K562 (cell line): ENCODE data around the gene TTC23L. TPM values are rescaled to one million over a fixed set of nuclear protein-coding genes. Genes with fewer than 3 reads are reported as not detected.

ENCODE experiments used
- ATF1 ChIP-seq, 2 experiments: fragments of 450-650 bp in 1 of 2; IDR thresholded peaks; 2 replicates each; pipeline ENCODE4 v1.6.1; 2016; ENCODE audit warnings: missing compliant biosample characterization in 1 of 2, missing genetic modification characterization in 1 of 2
- BRF1 ChIP-seq: IDR thresholded peaks from 3 replicates; pipeline ENCODE4 v1.6.1; 2011; ENCODE audit warnings: borderline replicate concordance, mild to moderate bottlenecking; ENCODE audit not compliant: insufficient read length; ENCODE audit errors: extremely low read depth
- CCNT2 ChIP-seq: IDR thresholded peaks from 2 replicates; pipeline ENCODE4 v1.6.1; 2011; ENCODE audit warnings: borderline replicate concordance, low read depth, mild to moderate bottlenecking, moderate library complexity, mixed read lengths, low read length; ENCODE audit not compliant: insufficient read length; ENCODE audit errors: extremely low read depth
- EHMT2 ChIP-seq: fragments of 450-650 bp; IDR thresholded peaks from 2 replicates; pipeline ENCODE4 v1.6.1; 2018; ENCODE audit warnings: antibody characterized with exemption
- ELF1 ChIP-seq: fragments of 200-800 bp; sonication (Bioruptor generic); IDR thresholded peaks from 2 replicates; pipeline ENCODE4 v1.6.1; 2016; ENCODE audit warnings: missing genetic modification characterization, missing compliant biosample characterization
- HBP1 ChIP-seq: fragments of 450-650 bp; formaldehyde crosslinking; IDR thresholded peaks from 2 replicates; pipeline ENCODE4 v1.4.0; 2022; ENCODE audit warnings: missing genetic modification characterization
- HDAC8 ChIP-seq: fragments of 450-650 bp; IDR thresholded peaks from 2 replicates; pipeline ENCODE4 v1.6.1; 2016; ENCODE audit warnings: mild to moderate bottlenecking, missing genetic modification characterization, moderate library complexity, missing compliant biosample characterization
- KLF16 ChIP-seq: IDR thresholded peaks from 2 replicates; pipeline ENCODE4 v1.6.1; 2016; ENCODE audit warnings: antibody characterized with exemption
- MAZ ChIP-seq, 2 experiments: fragments of 450-650 bp in 1 of 2; sonication (generic) in 1 of 2; formaldehyde crosslinking; IDR thresholded peaks in 1 of 2; conservative IDR thresholded peaks in 1 of 2; 2 replicates each; pipeline versions ENCODE4 v1.4.0 to v1.5.0; 2020; ENCODE audit warnings: mild to moderate bottlenecking in 1 of 2, missing genetic modification reagents in 1 of 2
- MCM3 ChIP-seq: fragments of 450-650 bp; IDR thresholded peaks from 2 replicates; pipeline ENCODE4 v1.6.1; 2016
- MED1 ChIP-seq: sonication (generic); formaldehyde crosslinking; IDR thresholded peaks from 2 replicates; pipeline ENCODE4 v1.8.1; 2023; ENCODE audit warnings: missing genetic modification reagents, borderline replicate concordance
- MLLT1 ChIP-seq, 2 experiments: fragments of 450-650 bp; IDR thresholded peaks; 2 replicates each; pipeline ENCODE4 v1.6.1; 2016
- PCBP1 ChIP-seq: fragments of 200-400 bp; formaldehyde crosslinking; IDR thresholded peaks from 2 replicates; pipeline ENCODE4 v1.6.1; 2018; ENCODE audit warnings: mild to moderate bottlenecking, low read depth, low read length; ENCODE audit not compliant: poor library complexity, severe bottlenecking
- PKNOX1 ChIP-seq: fragments of 450-650 bp; IDR thresholded peaks from 2 replicates; pipeline ENCODE4 v1.6.1; 2016
- POLR3G ChIP-seq: IDR thresholded peaks from 2 replicates; pipeline ENCODE4 v1.6.1; 2011; ENCODE audit not compliant: insufficient read length, insufficient replicate concordance; ENCODE audit errors: extremely low read depth
- PRPF4 ChIP-seq: fragments of 200-400 bp; formaldehyde crosslinking; IDR thresholded peaks from one replicate; pipeline ENCODE4 v1.6.1; 2017; ENCODE audit warnings: low read length, low read depth, mild to moderate bottlenecking; ENCODE audit not compliant: insufficient read depth, poor library complexity, severe bottlenecking
- ZBTB12 ChIP-seq: fragments of 250-450 bp; sonication (Bioruptor Pico); IDR thresholded peaks from 2 replicates; pipeline ENCODE4 v1.4.0; 2020
- ZBTB26 ChIP-seq: fragments of 450-650 bp; formaldehyde crosslinking; IDR thresholded peaks from 2 replicates; pipeline ENCODE4 v1.4.0; 2022; ENCODE audit warnings: missing genetic modification characterization
- ZEB2 ChIP-seq: fragments of 450-650 bp; IDR thresholded peaks from 2 replicates; pipeline ENCODE4 v1.6.1; 2016
- ZNF668 ChIP-seq: fragments of 250-450 bp; sonication (Bioruptor Pico); IDR thresholded peaks from 2 replicates; pipeline ENCODE4 v1.8.0; 2022; ENCODE audit warnings: mild to moderate bottlenecking, inconsistent platforms
- ZNF707 ChIP-seq: fragments of 250-450 bp; sonication (Bioruptor Pico); conservative IDR thresholded peaks from 2 replicates; pipeline ENCODE4 v1.8.0; 2022; ENCODE audit warnings: inconsistent platforms, mild to moderate bottlenecking, moderate library complexity
- ZNF830 ChIP-seq: fragments of 250-450 bp; sonication (Bioruptor Pico); IDR thresholded peaks from 2 replicates; pipeline ENCODE4 v1.5.0; 2021; ENCODE audit warnings: mild to moderate bottlenecking
- polyA plus RNA-seq, 8 experiments: library from polyadenylated mRNA; depleted of rRNA in 4 of 8; stranded (reverse) in 5 of 8; unstranded in 3 of 8; fragments of >200 nt; fragmentation: Nextera tagmentation in 2 of 8; fragmentation: Illumina TruSeq in 1 of 8; extraction: Ambion mirVana in 2 of 8; extraction: Trizol in 1 of 8; gene quantifications; 2 replicates each; pipeline versions ENCODE4 v1.2.1 to v1.2.3, GENCODE V29; 2011 to 2014; ENCODE audit warnings: inconsistent platforms in 1 of 8, missing spikeins in 1 of 8
- total RNA-seq, 7 experiments: library from RNA; depleted of rRNA in 6 of 7; stranded (reverse); fragments of >200 nt in 6 of 7; fragmentation: Illumina TruSeq in 2 of 7; extraction: Trizol in 2 of 7; gene quantifications; 2 replicates each; pipeline versions ENCODE4 v1.2.1 to v1.2.3, GENCODE V29; 2011 to 2021; ENCODE audit warnings: low replicate concordance in 1 of 7

TTC23L gene
- total and polyA plus RNA-seq, 9 of the 15 experiments (the other 6 are each of a cell fraction or from before 2014, with no cell fraction given) = 0.03 to 0.32 (median 0.14) TPM; not detected in 2

GRCh38 chr5:34866989-34867471 is 28.1 kb downstream of the TTC23L start (continued):
- TF ChIP-seq PCBP1 = no peak
- no peak for TF ChIP-seq PRPF4
- TF ChIP-seq PKNOX1 = no peak
- peak; percentile 84; the same call in 1 of the 2 replicates for TF ChIP-seq ZEB2
- no peak for TF ChIP-seq CCNT2
- TF ChIP-seq HDAC8 (tag) = no peak
- TF ChIP-seq ZBTB12 (CRISPR knock-in tag) = no peak
- no peak for TF ChIP-seq MED1 (CRISPR knock-in tag)
- no peak for TF ChIP-seq MLLT1 (IDR thresholded peaks at IDR 0.05)
- no peak for TF ChIP-seq ZNF707 (CRISPR knock-in tag)
- no peak for TF ChIP-seq ELF1
- TF ChIP-seq HBP1 (CRISPR knock-in tag) = no peak
- no peak for TF ChIP-seq MCM3
- TF ChIP-seq KLF16 = no peak
- TF ChIP-seq EHMT2 = peak; percentile 58; the same call in 1 of the 2 replicates
- no peak for TF ChIP-seq ZNF668 (CRISPR knock-in tag)
- TF ChIP-seq POLR3G = no peak
- TF ChIP-seq MAZ (CRISPR knock-in tag; conservative IDR thresholded peaks at IDR 0.05 in 1 of 2, IDR thresholded peaks at IDR 0.05 in 1 of 2) = peak; percentile 35 to 44; a peak in 1 of 4 replicates
- no peak for TF ChIP-seq ATF1 (CRISPR knock-in tag; IDR thresholded peaks at IDR 0.05)
- peak; percentile 75 for TF ChIP-seq ATF1 (tag; IDR thresholded peaks at IDR 0.05)
- 0 out of 2 replicates have a peak, but pooled peaks have one; percentile 10 for TF ChIP-seq ZBTB26 (CRISPR knock-in tag)
- no peak for TF ChIP-seq ZNF830 (CRISPR knock-in tag)
- TF ChIP-seq BRF1 = no peak
